HG03439 (cell line): ENCODE data around the gene MTSS2.

ENCODE experiments used
- ATAC-seq: cut with Tn5 transposase; IDR thresholded peaks from one replicate; pipeline ENCODE4 v1.9.1; 2021; ENCODE audit warnings: mild to moderate bottlenecking, moderate library complexity; ENCODE audit not compliant: unreplicated experiment

MTSS2 gene

GRCh38 chr16:70685938-70686375, at the start of gene MTSS2:
Gene MTSS2, minus strand, starts transcription at chr16:70686053. Its CDS starts 262 bp downstream, at chr16:70685791.
- ATAC-seq = no peak

DNA sequence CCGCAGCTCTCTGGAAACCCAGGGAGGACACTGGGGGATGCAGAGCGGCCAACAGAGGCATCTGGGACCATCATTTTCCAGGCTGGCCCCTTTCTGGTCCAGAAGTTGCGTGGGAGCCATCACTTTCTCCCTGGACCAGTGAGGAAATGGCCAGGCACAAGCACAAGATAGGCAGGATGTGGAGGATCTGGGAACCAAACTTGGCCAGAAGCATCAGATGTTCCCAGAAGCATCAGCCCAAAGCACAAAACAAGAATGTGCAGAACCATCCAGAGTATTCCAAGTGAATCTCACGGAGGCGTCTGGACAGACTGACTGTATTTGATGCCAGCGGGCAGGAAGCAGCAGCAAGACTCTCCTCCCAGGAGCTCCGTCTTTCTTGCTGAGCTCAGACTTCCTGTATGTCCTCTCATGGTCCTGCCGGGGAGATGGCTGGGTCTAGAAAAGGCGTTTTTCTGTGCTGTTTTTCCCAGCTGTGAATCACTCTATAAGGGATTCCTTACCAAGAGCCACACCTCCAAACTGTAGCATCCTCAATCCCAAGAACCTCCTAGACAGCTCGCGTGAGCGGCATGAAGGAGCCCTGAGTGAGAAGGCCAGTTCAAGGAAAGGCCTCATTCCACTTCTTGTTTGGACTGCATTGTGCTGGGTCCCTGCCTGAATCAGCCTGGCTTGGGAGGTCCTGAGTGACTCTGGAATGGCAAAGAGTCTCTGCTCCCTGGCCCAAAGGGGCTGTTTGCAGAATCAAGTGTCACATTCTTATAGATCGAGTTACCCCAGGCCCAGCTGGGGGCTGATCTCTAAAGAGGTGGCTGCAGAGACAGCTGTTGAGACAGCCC, 49.5 kb upstream of the MTSS2 start:
- no peak for ATAC-seq

DNA sequence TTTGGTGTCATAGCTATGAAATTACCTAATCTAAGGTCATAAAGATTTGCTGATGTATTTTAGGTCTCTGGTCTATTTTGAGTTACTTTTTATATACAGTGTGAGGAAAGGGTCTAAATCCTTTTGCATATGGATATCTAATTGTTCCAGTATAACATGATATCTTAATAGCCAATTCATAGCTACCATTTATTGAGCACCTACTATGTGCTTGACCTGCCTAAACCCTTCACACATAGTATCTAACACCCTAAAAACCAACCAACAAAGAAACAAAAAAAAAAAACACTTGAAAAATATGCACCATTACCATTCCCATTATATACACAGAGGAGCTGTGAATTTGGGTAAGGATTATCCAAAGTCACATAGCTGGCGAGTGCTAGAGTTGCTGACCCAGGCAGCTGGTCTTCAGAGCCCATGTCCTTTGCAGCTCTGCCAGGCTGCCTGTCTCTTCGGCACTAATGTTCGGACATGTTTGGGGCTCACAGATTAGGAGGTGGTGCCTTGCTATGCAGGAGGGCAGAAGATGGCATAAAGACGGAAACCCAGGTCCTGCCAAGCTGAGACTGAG, 48.8 kb upstream of the MTSS2 start:
- no peak for ATAC-seq

DNA sequence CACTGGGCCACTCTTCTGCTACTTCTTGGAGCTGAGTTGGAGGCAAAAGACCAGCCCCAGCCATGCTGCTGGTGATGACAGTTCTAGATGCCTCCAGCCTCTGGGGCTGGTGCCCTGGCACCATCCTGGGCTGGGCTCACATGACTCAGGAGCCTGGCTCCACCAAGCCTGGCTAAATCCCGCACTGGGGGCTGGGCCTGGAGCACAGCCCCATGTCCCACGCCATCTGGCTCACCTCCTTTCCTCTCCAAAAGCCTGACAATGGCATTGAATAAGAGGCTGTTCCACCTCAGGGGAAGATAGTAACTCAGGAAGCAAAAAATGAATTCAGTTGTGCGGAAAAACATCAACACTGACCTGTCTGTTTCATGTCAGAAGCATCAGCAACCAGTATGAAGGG, 45.1 kb upstream of the MTSS2 start:
- ATAC-seq = no peak

DNA sequence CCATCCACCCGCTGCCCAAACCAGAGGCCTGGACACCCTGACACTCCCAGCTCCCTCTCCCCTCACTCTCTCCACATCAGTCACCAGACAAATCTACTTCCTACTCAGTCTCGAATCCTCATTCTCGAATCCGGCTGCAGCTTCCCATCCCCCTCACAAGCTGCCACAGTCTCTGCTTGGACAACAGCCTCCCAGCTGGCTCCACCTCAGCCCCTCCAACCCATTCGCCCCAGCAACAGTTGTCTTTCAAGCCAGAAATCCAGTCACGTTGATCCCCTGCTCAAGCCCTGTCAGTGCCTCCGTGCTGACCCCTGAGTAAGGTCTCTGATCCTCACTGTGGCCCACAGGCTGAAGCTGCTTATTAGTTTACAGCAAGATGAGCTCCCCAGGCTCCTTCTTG, 44.2 kb upstream of the MTSS2 start:
- no peak for ATAC-seq

- ATAC-seq = no peak
These were observed 43.4 kb upstream of the MTSS2 start for GRCh38 chr16:70729292-70729691.

DNA sequence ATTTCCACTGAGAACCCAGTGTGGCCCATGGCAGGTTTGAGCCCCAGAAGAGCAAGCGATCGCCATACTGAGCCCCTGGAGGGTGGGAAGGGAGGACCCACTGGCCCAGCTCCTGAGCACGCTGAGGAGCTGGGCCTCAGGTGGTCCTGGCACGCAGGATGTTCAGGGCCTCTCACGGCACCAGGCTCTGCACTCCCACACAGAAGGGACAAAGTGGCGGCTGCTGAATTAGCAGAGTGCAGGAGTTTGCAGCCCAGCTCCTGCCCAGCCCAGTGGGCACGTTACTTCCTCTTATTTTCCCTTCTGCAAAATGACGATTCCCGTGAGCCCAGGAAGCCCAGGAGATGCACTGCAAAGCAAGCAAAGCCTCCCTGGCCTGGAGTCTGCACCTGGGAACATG, 42.3 kb upstream of the MTSS2 start:
- ATAC-seq = no peak

- no peak for ATAC-seq
These were observed 41.1 kb upstream of the MTSS2 start for GRCh38 chr16:70726892-70727361.

GRCh38 chr16:70725912-70726828, 40.3 kb upstream of the MTSS2 start:
- no peak for ATAC-seq

DNA sequence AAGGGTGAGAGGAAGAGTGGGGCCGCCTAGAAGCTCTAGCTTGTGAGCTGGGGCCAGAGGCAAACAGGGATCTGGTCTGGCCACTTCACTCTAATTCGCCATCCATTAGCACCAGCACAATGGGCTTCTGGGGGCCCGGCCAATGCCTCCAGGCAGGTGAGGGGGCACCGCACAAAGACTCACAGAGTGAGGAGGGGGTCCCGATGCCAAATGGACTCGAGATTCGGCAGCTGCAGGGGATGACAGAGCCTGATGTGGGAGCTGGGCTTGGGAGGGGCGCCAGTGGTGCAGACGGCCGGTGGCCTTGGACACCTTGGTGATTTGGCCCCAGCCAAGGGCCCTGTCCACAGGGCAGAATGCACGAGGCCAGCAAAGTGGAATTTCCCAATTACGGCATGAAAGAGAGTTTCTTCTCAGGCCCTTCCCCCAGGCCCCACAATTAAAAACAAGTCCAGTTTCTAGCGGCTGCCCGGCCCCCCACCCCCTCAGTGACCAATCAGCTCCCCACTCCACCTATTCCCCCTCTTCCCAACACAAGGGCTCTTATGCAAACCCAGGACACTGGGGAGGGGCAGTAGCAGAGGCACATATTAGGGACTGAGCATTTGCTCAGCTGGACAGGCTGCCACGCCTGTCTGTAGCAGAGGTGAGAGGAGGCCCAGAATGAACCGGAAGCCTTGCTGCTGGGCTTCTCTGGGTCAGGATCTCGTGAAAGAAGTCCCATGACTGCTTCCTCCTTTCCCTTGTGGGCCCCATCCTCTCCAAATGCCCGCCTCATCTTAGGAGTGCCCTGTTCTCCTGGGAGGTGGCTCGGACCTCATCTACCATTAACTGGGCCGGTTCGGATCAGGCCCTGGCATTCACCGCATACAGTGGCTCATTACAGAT, 39.4 kb upstream of the MTSS2 start:
- no peak for ATAC-seq

GRCh38 chr16:70724146-70725023, 38.5 kb upstream of the MTSS2 start:
- no peak for ATAC-seq

- no peak for ATAC-seq
These were observed 37.9 kb upstream of the MTSS2 start for GRCh38 chr16:70723740-70724145.

GRCh38 chr16:70721202-70721963, 35.5 kb upstream of the MTSS2 start:
- no peak for ATAC-seq

DNA sequence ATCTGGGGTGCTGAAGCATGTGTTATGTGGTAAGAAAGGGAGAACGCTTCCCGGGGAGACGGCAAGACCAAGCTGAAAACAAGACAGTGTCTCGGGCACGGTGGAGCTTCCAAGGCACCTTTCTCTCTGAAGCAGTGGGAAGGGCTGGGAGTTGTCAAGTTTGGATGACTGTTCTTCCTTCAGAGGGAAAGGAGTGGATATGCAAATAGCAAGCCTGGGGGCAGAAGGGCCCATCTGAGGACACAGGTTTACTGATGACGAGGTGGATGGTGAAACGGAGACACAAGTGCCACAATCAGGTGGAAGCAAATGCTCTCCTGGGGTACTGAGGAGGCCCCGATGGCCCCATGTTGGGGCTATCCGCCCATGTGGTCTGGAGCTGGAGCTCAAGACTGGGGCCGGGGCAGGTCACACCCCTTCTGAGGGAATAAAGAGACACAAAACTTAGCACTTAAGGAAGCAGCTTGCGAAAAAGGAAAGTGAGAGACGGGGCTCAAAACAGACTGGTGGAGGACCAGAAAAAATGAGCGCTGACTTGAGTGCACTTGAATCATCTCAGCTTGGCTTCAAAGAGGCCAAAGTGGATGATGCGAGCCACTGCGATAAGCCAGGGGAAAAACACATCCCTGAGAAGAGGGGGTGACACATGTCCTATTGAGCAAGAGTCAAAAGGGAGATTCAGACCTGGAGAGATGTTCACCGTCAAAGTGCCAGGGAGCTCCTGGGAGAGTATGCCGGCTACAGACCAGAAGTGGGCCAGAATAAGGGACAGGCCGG, 34.8 kb upstream of the MTSS2 start:
- no peak for ATAC-seq

DNA sequence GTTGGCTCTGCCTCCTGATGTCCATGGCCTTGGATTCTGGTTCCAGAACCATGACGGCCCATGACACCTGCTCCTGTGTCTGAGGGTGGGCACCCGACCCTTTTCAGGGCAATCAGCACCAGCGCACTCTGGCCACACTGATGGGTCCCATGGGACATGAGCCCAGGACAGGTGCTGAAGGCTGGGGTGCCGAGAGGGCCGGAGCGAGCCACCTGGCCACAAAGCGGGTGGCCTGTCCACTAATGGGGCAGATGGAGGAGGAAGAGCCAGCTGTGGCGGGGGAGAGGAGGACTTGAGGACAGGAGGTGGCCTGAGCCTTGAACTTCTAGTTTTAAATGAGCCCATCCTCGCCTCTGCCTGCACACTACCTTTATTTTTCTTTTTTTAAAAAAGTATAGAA, 31.2 kb upstream of the MTSS2 start:
- no peak for ATAC-seq

DNA sequence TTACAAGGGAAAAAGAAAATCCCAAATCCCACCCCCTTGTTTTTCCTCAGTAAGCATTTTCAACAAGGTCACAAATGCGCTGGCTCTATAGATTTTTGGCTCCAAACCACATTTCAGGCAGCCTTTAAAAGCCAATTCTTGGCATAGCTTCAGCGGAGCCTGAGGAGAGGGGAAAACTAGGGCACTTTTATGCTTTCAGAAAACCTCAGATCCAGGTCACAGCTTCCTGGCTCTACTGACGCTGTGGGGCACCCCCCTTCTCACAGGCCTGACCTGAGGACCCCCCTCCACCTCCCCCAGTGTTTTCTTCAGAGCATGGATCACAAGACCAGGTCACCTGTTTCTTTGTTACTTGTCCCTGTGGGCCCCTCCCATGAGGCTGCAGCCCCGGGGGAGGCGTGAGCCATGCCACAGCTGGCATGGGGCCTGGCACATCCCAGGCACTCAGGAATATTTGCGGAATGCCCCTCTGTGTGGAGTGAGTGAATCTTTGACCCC, 30.1 kb upstream of the MTSS2 start:
- ATAC-seq = no peak

DNA sequence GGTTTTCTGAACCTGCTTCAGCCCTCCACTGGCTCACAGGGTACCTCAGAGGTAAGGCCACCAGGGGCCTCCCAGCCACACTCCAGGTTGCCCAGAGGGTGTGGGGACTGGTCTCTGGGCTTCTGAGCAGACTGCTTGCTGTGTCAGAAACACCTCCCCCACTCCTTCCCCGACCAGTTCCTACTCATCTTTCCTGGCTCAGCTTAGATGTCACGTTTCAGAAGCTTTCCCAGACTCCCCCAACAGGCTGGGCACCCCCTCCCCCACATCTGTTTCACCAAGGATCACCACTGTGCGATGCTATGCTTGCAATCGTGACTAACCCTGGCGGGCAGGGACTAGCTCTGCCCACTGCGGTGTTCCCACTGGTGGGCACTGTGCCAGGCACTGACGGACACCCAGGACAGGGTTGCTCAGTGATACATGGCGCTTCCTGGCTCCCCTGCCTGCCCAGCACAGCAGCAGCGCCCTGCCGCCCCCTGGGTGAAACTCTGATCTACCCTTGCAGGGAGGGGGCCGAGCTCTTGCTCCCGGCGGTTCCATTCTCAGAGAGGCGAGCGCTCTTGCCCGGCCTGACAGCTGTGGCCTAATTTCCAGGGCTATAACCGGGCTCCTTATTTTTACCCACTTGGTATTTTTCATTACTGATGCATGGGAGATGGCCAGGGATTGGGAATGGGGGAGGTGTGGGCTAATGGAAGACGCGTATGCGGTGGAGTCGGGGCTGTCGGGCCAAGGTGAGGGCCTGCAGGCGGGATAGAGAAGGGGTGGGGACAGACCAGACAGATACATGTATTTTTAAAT, 29.4 kb upstream of the MTSS2 start:
- no peak for ATAC-seq
